NOMO-1 treated with DMSO at 0.1 percent for 48 hours (cell line): ENCODE measurements around the gene DDX41.
A peak's percentile ranks its signal among the peaks of the same experiment; 100 is the strongest.
"Not testable (repeated sequence)": the region's sequence is repeated elsewhere in the genome, so short reads cannot be mapped to it uniquely, and the experiment has no call there.

Experiments
- DNase-seq: peaks from one replicate; lab custom pipeline; 2025; ENCODE audit not compliant: unreplicated experiment; lab: John Stamatoyannopoulos, UW

DDX41 gene

DNA sequence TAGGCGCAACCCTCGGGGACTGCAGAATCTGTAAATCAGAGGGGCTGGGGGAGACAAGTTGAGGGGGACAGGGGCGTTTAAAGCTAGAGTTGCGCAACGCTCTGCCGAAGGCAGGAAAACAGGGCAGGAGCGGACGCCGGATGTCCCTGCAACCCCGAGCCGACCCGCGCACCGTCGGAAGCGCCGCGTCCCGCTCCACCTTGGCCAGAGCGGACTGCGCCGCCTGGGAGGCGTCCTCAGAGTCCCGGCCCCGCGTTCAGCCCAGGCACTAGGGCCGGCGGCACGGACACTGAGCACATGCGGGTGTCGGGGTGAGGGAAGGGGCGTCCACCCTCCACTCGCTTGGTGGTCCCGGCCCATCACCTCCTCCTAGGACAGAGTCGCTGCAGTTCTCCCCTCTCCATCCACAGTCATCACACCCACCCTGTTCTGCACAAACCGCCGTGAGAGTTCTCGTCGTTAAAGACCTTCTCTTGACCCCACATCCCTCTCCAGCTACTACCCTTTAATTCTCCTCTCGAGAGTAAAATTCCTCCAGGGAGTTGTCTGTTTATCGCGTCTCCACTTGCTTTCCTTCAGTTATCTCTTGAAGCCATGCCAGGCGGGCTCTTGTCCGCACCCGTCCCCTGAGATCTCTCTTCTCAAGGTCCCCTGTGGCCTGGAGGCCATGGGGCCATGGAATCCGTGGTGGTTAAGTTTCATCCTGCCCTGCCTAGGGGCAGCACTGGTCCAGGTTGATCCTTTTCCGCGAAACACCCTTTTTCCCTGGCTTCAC lies 18.6 kb downstream of the DDX41 start:
- no peak for DNase-seq

DNA sequence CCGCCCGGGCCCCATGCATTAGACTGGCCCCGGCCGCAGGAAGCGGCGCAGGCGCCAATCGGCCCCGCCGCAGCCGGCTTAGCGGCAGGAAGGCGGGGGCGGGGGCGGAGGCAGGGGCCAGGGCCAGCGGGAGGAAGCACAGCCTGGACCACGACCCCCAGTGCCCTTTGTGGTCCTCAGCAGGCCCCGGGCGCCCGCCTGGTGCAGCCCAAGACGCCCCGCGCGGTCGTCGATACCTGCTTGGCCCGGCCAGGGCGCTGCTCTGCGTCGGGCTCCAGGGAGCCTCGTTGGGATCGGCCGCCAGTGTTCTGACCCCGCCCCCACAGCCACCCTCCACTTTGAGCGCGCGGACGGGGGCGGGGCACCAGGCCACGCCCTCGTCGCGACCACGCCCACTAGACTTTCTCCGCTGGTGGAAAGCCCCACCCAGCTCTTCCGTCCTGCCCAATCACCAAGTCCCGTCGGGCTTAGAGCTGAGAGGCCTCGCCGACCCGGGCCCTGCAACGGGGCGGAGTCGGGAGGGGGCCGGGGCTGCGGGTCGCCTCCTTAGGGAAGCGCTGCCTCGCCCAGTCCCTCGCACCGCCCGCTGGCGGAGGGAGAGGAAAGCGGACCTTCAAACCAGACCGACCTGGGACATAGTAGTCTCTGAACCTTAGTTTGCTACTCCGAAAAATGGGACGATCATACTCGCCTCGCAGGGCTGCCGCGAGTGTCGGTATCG lies 19.3 kb downstream of the DDX41 start, which contains the start of gene PDLIM7:
Gene PDLIM7, minus strand, starts transcription at position 313 of the 721 bp plus-strand sequence. CDS start 1,092 bp downstream, outside the sequence.
- DNase-seq: peak; percentile 96

DNA sequence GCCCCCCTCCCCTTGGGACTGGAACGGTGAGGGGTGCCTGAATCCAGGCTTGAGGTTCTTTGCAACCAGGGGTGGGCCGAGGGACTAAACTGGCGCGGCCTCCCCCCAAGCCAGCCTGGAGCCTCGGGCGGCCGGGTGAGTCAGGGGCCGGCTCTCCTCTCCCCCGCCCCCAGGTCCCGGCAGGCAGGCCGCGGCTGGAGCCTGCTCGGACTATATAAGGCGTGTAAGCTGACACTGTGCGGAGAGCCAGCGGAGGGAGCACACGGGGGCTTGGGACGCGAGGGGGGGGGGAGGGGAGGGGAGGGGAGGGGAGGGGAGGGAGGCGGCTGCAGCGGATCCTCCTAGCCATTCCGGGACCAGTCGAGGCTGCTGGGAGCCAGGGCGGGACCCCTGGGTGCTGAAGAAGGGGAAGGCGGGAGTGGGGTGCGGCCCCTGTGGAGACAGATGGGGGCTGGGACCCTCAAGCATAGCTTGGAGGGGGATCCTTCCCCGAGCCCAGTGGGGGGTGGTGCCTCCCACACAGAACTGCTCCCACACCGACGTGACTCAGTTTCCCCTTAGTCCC lies 20.0 kb downstream of the DDX41 start:
- no peak for DNase-seq

- DNase-seq: peak; percentile 20
Observed at GRCh38 chr5:177496070-177496726, 20.6 kb downstream of the DDX41 start.

- peak; percentile 34 for DNase-seq
Observed at GRCh38 chr5:177495243-177496060, 21.3 kb downstream of the DDX41 start.

- DNase-seq: peak; percentile 82
Observed at GRCh38 chr5:177494346-177495195, 22.2 kb downstream of the DDX41 start.

GRCh38 chr5:177493795-177494345 lies 22.9 kb downstream of the DDX41 start:
- DNase-seq: no peak

GRCh38 chr5:177492841-177493240 lies 23.9 kb downstream of the DDX41 start:
- no peak for DNase-seq

- no peak for DNase-seq
Observed at GRCh38 chr5:177491983-177492746, 24.6 kb downstream of the DDX41 start.

GRCh38 chr5:177491429-177491945 lies 25.3 kb downstream of the DDX41 start:
- no peak for DNase-seq

DNA sequence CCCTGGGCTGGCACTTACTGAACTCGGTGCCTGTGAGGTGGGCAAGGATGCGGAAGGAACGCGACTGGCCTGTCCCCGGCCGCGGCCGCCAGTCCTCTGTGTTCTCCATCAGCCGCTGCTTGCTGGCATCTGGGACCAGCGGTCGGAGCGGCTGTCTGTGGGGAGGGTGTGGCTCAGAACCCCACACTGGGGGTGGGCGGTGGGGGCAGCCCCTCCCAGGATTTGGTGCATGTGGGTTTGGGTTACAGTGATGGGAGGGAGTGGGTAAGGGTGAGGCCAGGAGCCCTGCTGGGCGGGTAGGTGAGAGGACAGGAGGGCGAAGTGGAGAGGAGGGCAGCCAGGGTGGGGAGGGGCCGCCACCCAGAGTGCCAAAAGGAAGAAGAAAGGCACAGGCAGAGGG lies 25.8 kb downstream of the DDX41 start:
- DNase-seq: no peak

- no peak for DNase-seq
Observed at GRCh38 chr5:177490311-177490991, 26.3 kb downstream of the DDX41 start.

DNA sequence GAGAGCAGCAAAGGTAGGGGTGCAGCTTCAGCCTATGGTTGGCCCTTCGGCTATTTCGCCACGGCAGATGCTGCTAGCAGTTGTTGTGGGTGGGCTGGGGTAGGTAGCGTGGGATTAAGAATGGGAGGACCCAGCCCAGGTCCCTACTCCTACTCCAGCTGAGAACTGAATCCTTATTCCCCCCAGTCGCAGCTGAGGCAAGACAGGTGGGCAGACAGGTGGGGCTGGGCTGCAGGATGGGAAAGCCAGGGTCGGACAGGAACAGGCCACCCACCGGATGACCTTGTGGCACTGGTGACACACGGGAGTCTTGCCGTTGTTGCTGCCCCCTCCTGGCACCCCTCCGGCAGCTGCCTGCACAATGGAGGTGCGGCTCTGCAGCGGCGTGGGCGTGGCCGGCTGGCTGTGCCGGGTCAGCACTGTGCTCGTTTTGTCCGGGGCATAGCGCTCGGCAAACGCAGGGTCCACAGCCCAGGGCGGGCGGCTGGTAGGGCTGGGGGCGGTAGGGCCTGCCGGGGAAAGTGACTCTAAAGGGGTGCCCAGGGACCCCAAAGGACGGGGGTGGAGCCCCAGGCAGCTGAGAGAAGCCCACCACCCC lies 27.5 kb downstream of the DDX41 start:
- DNase-seq: no peak

DNA sequence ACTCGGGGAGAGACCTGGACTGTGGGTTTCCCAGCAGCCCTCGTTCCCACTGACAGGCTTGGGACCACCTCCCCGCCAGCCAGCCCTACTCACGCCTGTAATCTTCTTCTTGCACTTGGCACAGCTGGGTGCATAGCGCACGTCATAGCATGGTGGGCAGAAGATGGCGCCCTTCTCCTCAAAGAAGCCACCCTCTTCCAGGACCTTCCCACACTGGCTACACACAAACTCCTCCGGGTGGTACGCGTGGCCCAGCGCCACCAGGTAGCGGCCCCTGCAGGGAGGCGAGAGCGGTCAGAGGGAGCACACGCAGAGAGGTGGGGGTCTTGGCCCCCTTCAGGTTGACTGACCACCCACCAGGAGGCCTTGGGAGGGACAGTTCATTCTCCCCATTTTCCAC lies 28.8 kb downstream of the DDX41 start:
- no peak for DNase-seq

GRCh38 chr5:177487144-177487543 lies 29.6 kb downstream of the DDX41 start:
- no peak for DNase-seq

- no peak for DNase-seq
Observed at GRCh38 chr5:177486256-177486655, 30.5 kb downstream of the DDX41 start.

DNA sequence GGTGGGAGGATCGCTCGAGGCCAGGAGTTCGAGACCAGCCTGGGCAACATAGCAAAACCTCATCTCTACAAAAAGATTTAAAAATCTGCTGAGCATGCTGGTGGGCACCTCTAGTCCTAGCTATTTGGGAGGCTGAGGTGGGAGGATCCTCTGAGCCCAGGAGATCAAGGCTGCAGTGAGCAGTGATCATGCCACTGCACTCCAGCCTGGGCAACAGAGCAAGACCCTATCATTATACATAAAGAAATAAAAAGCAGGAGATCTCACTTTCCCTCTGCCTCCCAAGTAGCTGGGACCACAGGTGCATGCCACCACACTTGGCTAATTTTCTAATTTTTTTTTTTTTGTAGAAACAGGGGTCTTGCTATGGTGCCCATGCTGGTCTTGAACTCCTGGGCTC lies 31.0 kb downstream of the DDX41 start:
- DNase-seq: not testable (repeated sequence)
